DMS 273 (cell line): ENCODE measurements around the gene GRIA1.
A peak's percentile ranks its signal among the peaks of the same experiment; 100 is the strongest.
"Not testable (repeated sequence)": the region's sequence is repeated elsewhere in the genome, so short reads cannot be mapped to it uniquely, and the experiment has no call there.

Source experiments
- DNase-seq: peaks from one replicate; lab custom pipeline; 2025; ENCODE audit not compliant: unreplicated experiment; lab: John Stamatoyannopoulos, UW

GRIA1 gene

GRCh38 chr5:153816870-153817269, 326.4 kb downstream of the GRIA1 start:
- DNase-seq, result no peak

GRCh38 chr5:153818626-153819025, 328.2 kb downstream of the GRIA1 start:
- DNase-seq, result no peak

- DNase-seq, result no peak
Observed at GRCh38 chr5:153823036-153823435, 332.6 kb downstream of the GRIA1 start.

GRCh38 chr5:153824909-153825308, 334.4 kb downstream of the GRIA1 start:
- no peak for DNase-seq

DNA sequence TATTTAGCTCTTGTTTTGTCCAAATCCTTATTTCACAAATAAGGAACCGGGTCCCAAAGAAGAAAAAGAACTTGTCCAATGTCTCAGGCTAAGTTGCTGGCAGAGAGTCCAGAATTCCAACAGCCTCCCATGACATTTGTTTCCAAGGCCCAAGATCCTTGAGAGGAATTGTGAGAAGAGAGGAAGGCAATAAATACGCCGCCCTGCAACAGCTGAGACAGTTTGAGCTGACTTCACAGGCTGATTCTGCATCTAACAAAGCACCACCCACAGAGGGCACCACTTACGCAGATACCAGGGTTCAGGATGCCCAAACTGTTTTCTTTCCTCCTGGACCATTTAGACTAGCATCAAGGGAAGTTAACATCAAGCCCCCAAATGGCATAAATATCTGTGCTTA, 336.9 kb downstream of the GRIA1 start:
- DNase-seq, result peak; percentile 23

- DNase-seq, result no peak
Observed at GRCh38 chr5:153829510-153830065, 339.1 kb downstream of the GRIA1 start.

- peak; percentile 54 for DNase-seq
Observed at GRCh38 chr5:153831973-153832372, 341.5 kb downstream of the GRIA1 start.

GRCh38 chr5:153835891-153836515, 345.5 kb downstream of the GRIA1 start:
- DNase-seq, result no peak

DNA sequence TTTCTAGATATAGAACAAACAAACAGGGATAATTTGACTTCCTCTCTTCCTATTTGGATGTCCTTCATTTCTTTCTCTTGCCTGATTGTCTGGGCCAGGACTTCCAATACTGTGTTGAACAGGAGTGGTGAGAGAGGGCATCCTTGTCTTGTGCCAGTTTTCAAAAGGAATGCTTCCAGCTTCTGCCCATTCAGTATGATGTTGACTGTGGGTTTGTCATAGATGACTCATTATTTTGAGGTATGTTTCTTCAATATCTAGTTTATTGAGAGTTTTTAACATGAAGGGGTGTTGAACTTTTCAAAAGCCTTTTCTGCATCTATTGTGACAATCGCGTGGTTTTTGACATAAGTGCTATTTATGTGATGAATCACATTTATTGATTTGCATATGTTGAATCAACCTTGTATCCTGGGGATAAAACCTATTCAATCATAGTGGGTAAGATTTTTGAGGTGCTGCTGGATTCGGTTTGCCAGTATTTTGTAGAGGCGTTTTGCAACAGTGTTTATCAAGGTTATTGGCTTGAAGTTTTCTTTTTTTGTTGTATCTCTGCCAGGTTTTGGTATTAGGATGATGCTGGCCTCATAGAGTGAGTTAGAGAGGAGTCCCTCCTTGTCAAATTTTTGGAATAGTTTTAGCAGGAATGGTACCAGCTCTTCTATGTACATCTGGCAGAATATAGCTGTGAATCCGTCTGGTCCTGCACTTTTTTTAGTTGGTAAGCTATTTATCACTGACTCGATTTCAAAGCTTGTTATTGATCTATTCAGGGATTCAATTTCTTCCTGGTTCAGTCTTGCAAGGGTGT, 359.0 kb downstream of the GRIA1 start:
- DNase-seq, result not testable (repeated sequence)

GRCh38 chr5:153860195-153860886, 369.9 kb downstream of the GRIA1 start:
- DNase-seq, result no peak

- not testable (repeated sequence) for DNase-seq
Observed at GRCh38 chr5:153862906-153863305, 372.4 kb downstream of the GRIA1 start.
